ENCODE results near the gene PKNOX1.
"Not testable (repeated sequence)": the region's sequence is repeated elsewhere in the genome, so short reads cannot be mapped to it uniquely, and the experiment has no call there.

PKNOX1 gene

DNA sequence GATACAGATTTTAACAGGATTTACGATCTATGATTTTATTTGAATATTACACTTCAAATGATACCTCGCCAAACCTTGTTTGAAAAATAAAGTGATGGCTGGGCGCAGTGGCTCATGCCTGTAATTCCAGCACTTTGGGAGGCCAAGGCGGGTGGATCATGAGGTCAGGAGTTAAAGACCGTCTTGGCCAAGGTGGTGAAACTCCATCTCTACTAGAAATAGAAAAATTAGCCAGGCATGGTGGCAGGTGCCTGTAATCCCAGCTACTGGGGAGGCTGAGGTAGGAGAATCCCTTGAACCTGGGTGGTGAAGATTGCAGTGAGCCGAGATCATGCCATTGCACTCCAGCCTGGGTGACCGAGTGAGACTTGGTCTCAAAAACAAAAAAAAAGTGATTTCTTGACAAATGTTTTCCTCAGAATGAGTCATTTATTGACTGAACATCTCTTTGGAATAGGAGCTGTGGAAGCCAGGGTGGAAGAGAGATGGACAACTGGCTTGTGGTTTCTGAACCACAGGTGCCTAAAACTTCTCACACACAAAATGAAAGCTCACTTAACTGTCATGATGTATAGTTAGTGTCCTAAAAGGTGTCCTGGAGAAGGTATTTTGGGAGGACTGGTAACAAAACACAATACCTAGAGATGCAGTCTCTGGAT, 11.9 kb downstream of the PKNOX1 start:
- no peak for DNase-seq (ENCODE audit: low read depth)

GRCh38 chr21:42988236-42988965, 14.0 kb downstream of the PKNOX1 start:
- DNase-seq (ENCODE audit: low read depth): no peak

GRCh38 chr21:42989370-42989769, 15.0 kb downstream of the PKNOX1 start:
- not testable (repeated sequence) for DNase-seq (ENCODE audit: low read depth)

DNA sequence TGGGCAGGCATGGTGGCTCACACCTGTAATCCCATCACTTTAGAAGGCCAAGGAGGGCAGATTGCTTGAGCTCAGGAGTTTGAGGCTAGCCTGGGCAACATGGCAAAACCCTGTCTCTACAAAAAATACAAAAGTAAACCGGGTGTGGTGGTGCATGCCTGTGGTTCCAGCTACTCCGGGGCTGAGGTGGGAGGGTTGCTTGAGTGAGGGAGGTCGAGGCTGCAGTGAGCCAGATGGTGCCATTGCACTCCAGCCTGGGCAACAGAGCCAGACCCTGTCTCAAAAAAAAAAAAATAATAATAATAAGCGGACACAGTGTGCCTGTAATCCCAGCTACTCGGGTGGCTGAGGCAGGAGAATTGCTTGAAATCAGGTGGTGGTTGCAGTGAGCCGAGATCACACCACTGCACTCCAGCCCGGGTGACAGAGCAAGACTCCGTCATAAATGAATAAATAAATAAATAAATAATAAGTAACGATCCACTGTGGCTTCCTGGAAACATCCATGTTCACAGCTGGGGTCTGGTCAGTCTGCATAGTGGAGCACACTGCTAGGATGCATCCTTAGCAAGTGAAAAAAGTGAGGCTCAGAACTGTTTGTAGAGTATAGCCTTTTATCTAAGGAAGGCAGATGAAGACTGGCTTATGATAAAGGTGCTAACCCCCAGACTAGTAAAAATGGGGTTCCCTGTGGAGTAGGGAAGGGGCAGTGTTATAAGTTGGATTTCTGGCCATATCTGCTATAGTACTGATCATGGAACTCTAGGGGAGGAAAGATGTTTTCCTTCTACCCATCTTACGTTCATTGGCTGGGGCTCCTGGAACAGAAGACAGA, 15.7 kb downstream of the PKNOX1 start:
- DNase-seq (ENCODE audit: low read depth): no peak

DNA sequence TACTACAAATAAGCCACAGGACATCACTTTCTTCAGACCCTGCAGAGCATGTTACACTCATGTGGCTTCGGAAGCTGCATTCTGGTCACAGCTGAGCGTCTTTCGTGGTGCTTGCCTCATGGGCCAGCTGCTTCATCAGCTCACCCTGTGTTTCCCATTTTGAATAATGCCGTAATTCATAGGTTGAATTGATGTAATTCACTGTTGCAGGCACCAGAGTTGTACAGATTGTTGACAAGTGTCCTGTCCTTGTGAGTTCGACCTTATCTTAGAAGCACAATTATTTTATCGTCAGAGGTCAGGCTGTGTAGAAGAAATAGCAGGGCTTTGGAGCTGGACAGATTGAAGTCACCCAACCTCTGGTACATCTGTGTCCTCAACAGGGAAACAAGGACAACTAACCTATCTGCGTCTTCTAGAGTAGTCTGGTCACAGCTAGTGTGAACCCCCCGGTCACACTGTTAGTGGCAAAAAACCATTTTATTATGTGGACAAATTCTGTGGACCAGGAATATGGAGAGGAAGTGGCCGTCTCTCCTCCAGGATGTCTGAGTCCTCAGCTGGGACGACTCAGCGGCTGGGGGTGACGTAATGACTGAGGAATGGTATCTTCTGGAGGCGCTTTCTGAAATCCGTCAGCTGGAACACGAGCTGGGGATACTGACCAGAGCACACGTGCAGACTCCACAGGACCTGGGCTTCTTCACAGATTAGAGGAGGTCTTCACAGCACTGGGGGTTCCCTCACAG, 17.8 kb downstream of the PKNOX1 start:
- no peak for DNase-seq (ENCODE audit: low read depth)

- no peak for DNase-seq (ENCODE audit: low read depth)
Measured at GRCh38 chr21:42993051-42993712, 18.8 kb downstream of the PKNOX1 start.

- DNase-seq (ENCODE audit: low read depth): no peak
Measured at GRCh38 chr21:42997053-42997452, 22.7 kb downstream of the PKNOX1 start.

GRCh38 chr21:42997983-42998382, 23.6 kb downstream of the PKNOX1 start:
- DNase-seq (ENCODE audit: low read depth): not testable (repeated sequence)

- DNase-seq (ENCODE audit: low read depth): not testable (repeated sequence)
Measured at GRCh38 chr21:42999152-42999551, 24.8 kb downstream of the PKNOX1 start.

DNA sequence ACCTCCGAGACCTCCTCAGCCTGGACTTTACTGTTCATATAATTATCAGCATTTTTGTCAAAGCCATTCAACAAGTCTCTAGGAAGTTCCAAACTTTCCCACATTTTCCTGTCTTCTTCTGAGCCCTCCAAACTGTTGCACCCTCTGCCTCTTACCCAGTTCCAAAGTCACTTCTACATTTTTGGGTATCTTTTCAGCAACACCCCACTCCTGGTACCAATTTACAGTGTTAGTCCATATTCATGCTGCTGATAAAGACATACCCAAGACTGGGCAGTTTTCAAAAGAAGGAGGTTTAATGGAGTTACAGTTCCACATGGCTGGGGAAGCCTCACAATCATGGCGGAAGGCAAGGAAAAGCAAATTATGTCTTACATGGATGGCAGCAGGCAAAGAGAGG, 25.7 kb downstream of the PKNOX1 start:
- not testable (repeated sequence) for DNase-seq (ENCODE audit: low read depth)

DNA sequence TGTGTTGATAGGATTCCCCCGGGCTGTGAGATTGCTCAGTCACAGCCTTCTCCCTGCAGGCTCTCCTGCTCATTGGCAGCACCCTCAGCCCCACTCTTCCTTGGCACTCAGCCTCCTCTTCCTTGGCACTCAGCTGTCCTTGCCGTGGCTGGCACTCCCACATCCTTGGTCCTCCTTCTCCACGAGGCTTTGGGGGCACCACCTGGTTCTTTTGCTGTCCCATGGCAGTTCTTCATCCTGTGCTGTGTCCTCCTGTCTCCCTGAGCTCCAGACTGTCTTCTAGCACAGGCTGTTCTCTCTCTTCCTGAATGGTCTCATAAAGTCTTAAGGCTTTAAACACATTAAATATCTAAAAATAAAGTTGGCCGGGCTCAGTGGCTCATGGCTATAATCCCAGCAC, 27.0 kb downstream of the PKNOX1 start:
- DNase-seq (ENCODE audit: low read depth): no peak

DNA sequence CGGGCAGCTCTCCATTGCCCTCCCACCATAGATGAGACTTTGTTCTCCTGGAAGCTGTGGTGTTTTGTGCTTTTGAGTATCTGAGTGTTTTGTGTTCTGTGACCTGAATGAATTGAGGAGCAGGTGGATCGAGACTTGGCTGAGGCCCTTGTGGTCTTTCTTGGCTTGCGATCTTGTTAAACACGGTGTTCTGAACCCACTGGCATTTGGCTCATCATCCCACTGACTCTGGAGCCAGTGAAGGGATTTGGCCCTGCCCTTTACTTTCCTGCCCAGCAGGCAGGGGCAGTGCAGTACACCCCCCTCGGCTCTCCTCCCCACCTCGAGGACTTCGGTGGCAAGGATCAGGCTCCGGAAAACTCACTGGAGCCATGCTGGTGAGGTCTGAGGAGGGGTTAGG, 30.6 kb downstream of the PKNOX1 start:
- no peak for DNase-seq (ENCODE audit: low read depth)

DNA sequence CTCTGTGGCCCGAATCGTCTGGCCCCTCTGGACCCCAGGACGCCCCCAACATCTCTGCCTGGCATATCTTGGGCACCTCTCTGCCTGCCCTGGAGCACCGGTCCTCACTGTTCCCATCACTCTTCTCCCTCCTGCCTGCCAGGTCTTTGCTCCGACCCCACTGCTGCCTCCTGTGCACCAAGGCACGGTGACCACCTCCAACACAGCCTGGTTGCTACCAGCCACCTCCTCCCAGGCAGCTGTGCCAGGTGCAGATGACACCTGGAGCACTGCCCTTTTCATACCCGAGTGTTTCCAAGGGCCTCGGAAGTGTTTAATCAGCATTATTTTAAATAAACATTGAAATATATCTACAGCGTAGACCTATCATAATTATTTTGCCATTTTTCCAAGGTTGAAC, 31.3 kb downstream of the PKNOX1 start:
- no peak for DNase-seq (ENCODE audit: low read depth)

GRCh38 chr21:43006051-43006873, 31.9 kb downstream of the PKNOX1 start:
- DNase-seq (ENCODE audit: low read depth): not testable (repeated sequence)

GRCh38 chr21:43006874-43007208, 32.5 kb downstream of the PKNOX1 start:
- DNase-seq (ENCODE audit: low read depth): no peak

DNA sequence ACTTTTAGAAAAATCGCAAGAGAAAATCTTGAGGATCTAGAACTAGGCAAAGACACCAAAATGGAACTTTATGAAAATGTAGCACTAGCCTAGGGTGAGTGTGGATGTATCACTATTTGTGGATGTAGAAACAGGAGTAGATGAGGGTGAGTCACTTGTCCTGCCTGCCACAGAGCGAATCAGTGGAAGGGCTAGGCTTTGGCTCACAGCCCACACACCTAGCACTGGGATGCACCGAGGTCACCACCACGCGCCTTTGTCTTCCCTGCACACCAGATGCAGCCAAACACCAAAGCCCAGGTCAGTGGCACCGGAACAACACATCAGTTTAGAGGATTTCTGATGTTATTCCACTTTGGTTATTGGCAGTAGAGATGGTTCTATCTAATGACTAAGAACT, 38.2 kb downstream of the PKNOX1 start:
- no peak for DNase-seq (ENCODE audit: low read depth)

GRCh38 chr21:43015906-43016540, 41.7 kb downstream of the PKNOX1 start:
- DNase-seq (ENCODE audit: low read depth): no peak

DNA sequence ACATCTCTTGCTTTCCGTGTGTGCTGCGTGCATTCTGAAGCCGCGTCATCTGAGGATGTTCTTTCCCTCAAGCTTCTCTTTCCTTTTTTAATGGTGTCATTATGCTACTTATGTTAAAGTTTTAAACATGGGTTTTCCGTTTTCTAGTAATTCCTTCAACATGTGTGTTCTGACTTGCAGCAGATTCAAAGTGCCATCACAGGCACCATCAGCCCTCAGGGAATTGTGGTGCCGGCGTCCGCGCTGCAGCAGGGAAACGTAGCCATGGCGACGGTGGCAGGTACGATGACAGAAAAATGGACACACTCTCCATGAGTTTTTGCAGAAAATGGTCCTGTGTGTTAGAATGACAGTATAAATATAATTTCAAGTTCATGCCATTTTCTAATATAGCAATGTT, 42.4 kb downstream of the PKNOX1 start:
- no peak for DNase-seq (ENCODE audit: low read depth)

- no peak for DNase-seq (ENCODE audit: low read depth)
Measured at GRCh38 chr21:43018519-43018918, 44.2 kb downstream of the PKNOX1 start.

DNA sequence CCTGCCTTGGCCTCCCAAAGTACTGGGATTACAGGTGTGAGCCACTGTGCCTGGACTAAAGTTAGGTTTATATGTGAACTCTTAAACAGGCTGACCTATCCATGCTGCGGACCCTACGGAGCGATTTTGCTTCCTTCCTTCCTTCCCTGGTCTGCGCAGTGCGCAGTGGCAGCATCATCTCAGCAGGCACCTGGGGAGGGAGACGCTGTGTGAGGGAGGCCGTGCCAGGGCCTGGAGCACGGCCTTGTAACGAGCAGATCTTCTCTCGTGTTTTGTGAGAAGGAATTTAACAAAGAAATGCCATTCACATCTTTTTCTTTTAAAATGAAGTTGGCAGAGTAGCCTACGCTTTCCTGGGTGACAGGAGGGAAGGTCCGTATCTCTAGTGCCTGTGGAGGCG, 45.8 kb downstream of the PKNOX1 start:
- DNase-seq (ENCODE audit: low read depth): no peak

Measured in activated gamma-delta T cell treated with anti-CD3 and anti-CD28 coated beads, Interleukin-2, amount 50 U/mL, for 16 hours (primary cell).